IMR-90 (cell line): ENCODE measurements around the gene CCDC88C. TPM values are rescaled to one million over a fixed set of nuclear protein-coding genes. Genes with fewer than 3 reads are reported as not detected.

Source experiments
- ATAC-seq: fragments of 200-7000 bp; cut with Tn5 transposase; 2 replicates; pipeline ENCODE4 v1.9.1; 2020; ENCODE audit warnings: low read depth, mild to moderate bottlenecking, moderate library complexity
- BruUV-seq: library from RNA; stranded (reverse); fragments of 400-500 nt; replicated peaks from 2 replicates; lab custom pipeline; 2021; lab: Mats Ljungman, UMichigan
- CTCF ChIA-PET: fragments of 300-600 bp; formaldehyde crosslinking; extraction: SDS; loops from one replicate; lab custom pipeline; 2021; ENCODE audit warnings: antibody characterized with exemption; lab: Yijun Ruan, JAX
- POLR2A ChIA-PET: fragments of 300-600 bp; sonication (Branson Sonifier 250); formaldehyde crosslinking; loops from one replicate; lab custom pipeline; 2022; ENCODE audit warnings: antibody characterized with exemption; ENCODE audit not compliant: unreplicated experiment; lab: Charles Lee
- DNase-seq: peaks from one replicate; pipeline ENCODE4 v3.0.0; 2013
- H2AFZ ChIP-seq: replicated peaks from 2 replicates; pipeline ENCODE3; 2013; ENCODE audit warnings: low read length, mild to moderate bottlenecking; ENCODE audit not compliant: poor library complexity
- H2AK5ac ChIP-seq: 2 replicates; pipeline ENCODE4 v1.6.1; 2013; ENCODE audit warnings: low read depth, low read length, inconsistent platforms
- H2AK9ac ChIP-seq: replicated peaks from 2 replicates; pipeline ENCODE3; 2013; ENCODE audit warnings: mild to moderate bottlenecking, low read depth, low read length, moderate library complexity; ENCODE audit not compliant: poor library complexity
- H2BK120ac ChIP-seq: 2 replicates; pipeline ENCODE4 v1.6.1; 2013; ENCODE audit warnings: low read depth, low read length, inconsistent platforms
- H2BK15ac ChIP-seq: 3 replicates; pipeline ENCODE4 v1.6.1; 2013; ENCODE audit warnings: low read depth, low read length, inconsistent platforms
- H2BK20ac ChIP-seq: 2 replicates; pipeline ENCODE4 v1.6.1; 2013; ENCODE audit warnings: low read depth, mild to moderate bottlenecking, inconsistent platforms, low read length, moderate library complexity
- H2BK5ac ChIP-seq: 2 replicates; pipeline ENCODE4 v1.6.1; 2013; ENCODE audit warnings: mild to moderate bottlenecking, low read depth, low read length, inconsistent platforms; ENCODE audit not compliant: poor library complexity, severe bottlenecking
- H3K14ac ChIP-seq: replicated peaks from 2 replicates; pipeline ENCODE4 v1.6.1; 2013; ENCODE audit warnings: low read depth, low read length, inconsistent platforms
- H3K18ac ChIP-seq: 2 replicates; pipeline ENCODE4 v1.6.1; 2013; ENCODE audit warnings: low read depth, low read length, control low read depth
- H3K23ac ChIP-seq: 2 replicates; pipeline ENCODE4 v1.6.1; 2013; ENCODE audit warnings: low read depth, low read length, inconsistent platforms
- H3K27ac ChIP-seq: 2 replicates; pipeline ENCODE4 v1.5.1; 2013; ENCODE audit warnings: mild to moderate bottlenecking, control low read depth, low read length; ENCODE audit not compliant: insufficient read depth
- H3K27me3 ChIP-seq: 2 replicates; pipeline ENCODE4 v1.6.1; 2013; ENCODE audit warnings: low read length; ENCODE audit not compliant: control insufficient read depth, insufficient read depth
- H3K36me3 ChIP-seq: 2 replicates; pipeline ENCODE4 v1.6.1; 2013; ENCODE audit warnings: low read length, mixed read lengths; ENCODE audit not compliant: control insufficient read depth, insufficient read depth
- H3K4ac ChIP-seq: 2 replicates; pipeline ENCODE4 v1.6.1; 2013; ENCODE audit warnings: low read depth, low read length, inconsistent platforms
- H3K4me1 ChIP-seq: 2 replicates; pipeline ENCODE4 v1.6.1; 2013; ENCODE audit warnings: low read length, mixed read lengths; ENCODE audit not compliant: control insufficient read depth, insufficient read depth
- H3K4me2 ChIP-seq: 2 replicates; pipeline ENCODE4 v1.6.1; 2013; ENCODE audit warnings: low read depth, mild to moderate bottlenecking, control low read depth, low read length, moderate library complexity
- H3K4me3 ChIP-seq: 2 replicates; pipeline ENCODE4 v1.5.1; 2013; ENCODE audit warnings: low read depth, mild to moderate bottlenecking, control low read depth, low read length, moderate library complexity; ENCODE audit not compliant: insufficient read depth
- H3K56ac ChIP-seq: 2 replicates; pipeline ENCODE4 v1.6.1; 2013; ENCODE audit warnings: low read length, inconsistent platforms; ENCODE audit not compliant: insufficient read depth; ENCODE audit errors: extremely low read depth
- H3K79me1 ChIP-seq, 2 experiments: 2 replicates each; pipeline ENCODE4 v1.6.1; 2013; ENCODE audit warnings: low read length in 2 of 2, inconsistent platforms in 1 of 2, low read depth in 1 of 2
- H3K9ac ChIP-seq: 2 replicates; pipeline ENCODE4 v1.6.1; 2013; ENCODE audit warnings: low read depth, low read length, control low read depth
- H3K9me1 ChIP-seq: 2 replicates; pipeline ENCODE4 v1.6.1; 2013; ENCODE audit warnings: low read length, inconsistent platforms; ENCODE audit not compliant: insufficient read depth
- H3K9me3 ChIP-seq: 2 replicates; pipeline ENCODE4 v1.6.1; 2013; ENCODE audit warnings: low read length; ENCODE audit not compliant: control insufficient read depth, insufficient read depth
- H4K20me1 ChIP-seq: 2 replicates; pipeline ENCODE4 v1.6.1; 2013; ENCODE audit warnings: low read length, inconsistent platforms; ENCODE audit not compliant: insufficient read depth
- H4K5ac ChIP-seq: 2 replicates; pipeline ENCODE4 v1.6.1; 2013; ENCODE audit warnings: mild to moderate bottlenecking, low read depth, low read length, control low read depth
- H4K8ac ChIP-seq, 2 experiments: 2 replicates each; pipeline ENCODE4 v1.6.1; 2013; ENCODE audit warnings: low read depth in 2 of 2, low read length in 2 of 2, control low read depth in 1 of 2, inconsistent platforms in 1 of 2
- H4K91ac ChIP-seq: 2 replicates; pipeline ENCODE4 v1.6.1; 2013; ENCODE audit warnings: low read depth, low read length, inconsistent platforms; ENCODE audit not compliant: insufficient read depth
- CEBPB ChIP-seq: IDR thresholded peaks from 2 replicates; pipeline ENCODE4 v1.6.1; 2012; ENCODE audit warnings: low read depth, low read length, improper control_type of control experiment
- CHD1 ChIP-seq: IDR thresholded peaks from 2 replicates; pipeline ENCODE4 v1.6.1; 2012; ENCODE audit warnings: low read depth, low read length, improper control_type of control experiment
- CTCF ChIP-seq: conservative IDR thresholded peaks from 2 replicates; pipeline ENCODE4 v1.5.1; 2012; ENCODE audit warnings: mild to moderate bottlenecking, low read depth, low read length, improper control_type of control experiment
- ELK1 ChIP-seq: fragments of 150-350 bp; IDR thresholded peaks from 2 replicates; pipeline ENCODE4 v1.6.1; 2016; ENCODE audit warnings: low read depth, mild to moderate bottlenecking, low read length, moderate library complexity, borderline replicate concordance
- FOS ChIP-seq: fragments of 150-350 bp; IDR thresholded peaks from 2 replicates; pipeline ENCODE4 v1.6.1; 2016; ENCODE audit warnings: low read depth, low read length
- MAFK ChIP-seq: IDR thresholded peaks from 2 replicates; pipeline ENCODE4 v1.6.1; 2012; ENCODE audit warnings: low read depth, low read length, improper control_type of control experiment
- MAZ ChIP-seq: IDR thresholded peaks from 2 replicates; pipeline ENCODE4 v1.6.1; 2012; ENCODE audit warnings: low read depth, mild to moderate bottlenecking, low read length, improper control_type of control experiment, moderate library complexity, borderline replicate concordance
- MXI1 ChIP-seq: IDR thresholded peaks from 2 replicates; pipeline ENCODE4 v1.6.1; 2012; ENCODE audit warnings: low read depth, mild to moderate bottlenecking, low read length, moderate library complexity, borderline replicate concordance
- NFE2L2 ChIP-seq: fragments of 150-350 bp; IDR thresholded peaks from 2 replicates; pipeline ENCODE4 v1.6.1; 2016; ENCODE audit warnings: low read depth, mild to moderate bottlenecking, low read length
- POLR2A ChIP-seq: IDR thresholded peaks from 2 replicates; pipeline ENCODE4 v1.6.1; 2012; ENCODE audit warnings: mild to moderate bottlenecking, low read depth, low read length
- RAD21 ChIP-seq: IDR thresholded peaks from 2 replicates; pipeline ENCODE4 v1.6.1; 2012; ENCODE audit warnings: low read length, improper control_type of control experiment
- RCOR1 ChIP-seq: IDR thresholded peaks from 2 replicates; pipeline ENCODE4 v1.6.1; 2012; ENCODE audit warnings: mild to moderate bottlenecking, low read length, improper control_type of control experiment; ENCODE audit not compliant: insufficient replicate concordance
- SMC3 ChIP-seq: fragments of 150-350 bp; IDR thresholded peaks from 2 replicates; pipeline ENCODE4 v1.6.1; 2016; ENCODE audit warnings: low read depth, mild to moderate bottlenecking, antibody characterized with exemption, low read length, moderate library complexity
- USF2 ChIP-seq: fragments of 150-350 bp; IDR thresholded peaks from 2 replicates; pipeline ENCODE4 v1.6.1; 2017; ENCODE audit warnings: mild to moderate bottlenecking, antibody characterized with exemption, low read length, low read depth
- WGBS, 2 experiments: methylation state at CpG; one replicate each; pipeline versions ENCODE4 v1.1.5 to v1.1.7; 2013; ENCODE audit warnings: missing lambda C conversion rate in 2 of 2; ENCODE audit not compliant: insufficient read length in 1 of 2; ENCODE audit errors: extremely low coverage in 2 of 2; 5-methylcytosine and 5-hydroxymethylcytosine counted together
- dilution Hi-C: fragments of 300-500 bp; cut with HindIII; formaldehyde crosslinking; loops from one replicate; pipeline ENCODE4 v1.14.3; 2018; ENCODE audit warnings: low sequenced_read_pairs; ENCODE audit not compliant: unreplicated experiment
- in situ Hi-C: fragments of 300-500 bp; cut with MboI; formaldehyde crosslinking; loops from 3 replicates; pipeline ENCODE4 v1.14.3; 2019; ENCODE audit warnings: low sequenced_read_pairs, inconsistent platforms, mixed read lengths
- intact Hi-C: fragments of 100-400 bp; cut with micrococcal nuclease; formaldehyde crosslinking; loops from 2 replicates; pipeline ENCODE4 v1.10.0; 2022
- polyA plus RNA-seq, 3 experiments: library from polyadenylated mRNA; depleted of rRNA; stranded (reverse); fragments of >200 nt; gene quantifications; 2 replicates each; pipeline ENCODE4 v1.2.3, GENCODE V29; 2012; ENCODE audit warnings: low replicate concordance in 1 of 3
- total RNA-seq: library from RNA; depleted of rRNA; stranded (reverse); fragments of >200 nt; gene quantifications from 2 replicates; pipeline ENCODE4 v1.2.3, GENCODE V29; 2012

CCDC88C gene
- total and polyA plus RNA-seq, 2 of the 4 experiments (the other 2 are of a cell fraction) = 0.17 to 0.18 TPM

GRCh38 chr14:91341334-91341733 is 76.3 kb downstream of the CCDC88C start:
- H2BK5ac ChIP-seq = no peak overlapping the region
- no peaks in the 10 kb centered on the region for H4K20me1 ChIP-seq
- no peak overlapping the region for H3K4me3 ChIP-seq
- no peak overlapping the region for H3K18ac ChIP-seq
- intact Hi-C loops = loop anchor here (5.0 kb wide), 1 partner anchor 546 kb away; no protein-coding TSS in a partner anchor
- DNase-seq (no peak), ATAC-seq (no peak)
- in situ Hi-C loops = no loop called here
- ChIA-PET POLR2A (no interaction called here), CTCF (interaction anchor here (1.0 to 1.1 kb wide), 2 partner anchors 17 to 18 kb away, joined by 3 read pairs; no protein-coding TSS in a partner anchor)
- no CpG with 5 or more reads among the region's 2 CpGs for WGBS, 2 experiments
- no peaks in the 10 kb centered on the region for H3K9me1 ChIP-seq
- dilution Hi-C loops = no loop called here
- no peak overlapping the region for H3K23ac ChIP-seq
- H3K36me3 ChIP-seq = no peaks in the 10 kb centered on the region
- H3K4me1 ChIP-seq = no peaks in the 10 kb centered on the region
- H3K9ac ChIP-seq = no peak overlapping the region
- TF ChIP-seq RCOR1 (no peak), NFE2L2 (no peak), MAZ (no peak), CEBPB (no peak), USF2 (no peak), RAD21 (no peak), MXI1 (no peak), CHD1 (no peak), POLR2A (no peak), MAFK (no peak), CTCF (no peak), FOS (no peak), ELK1 (no peak), SMC3 (no peak)
- no peak overlapping the region for H3K27ac ChIP-seq
- H2BK20ac ChIP-seq = no peak overlapping the region
- H2AK5ac ChIP-seq = no peak overlapping the region
- no peaks in the 10 kb centered on the region; the same call in 1 of the 2 replicates for H3K27me3 ChIP-seq
- no peak overlapping the region for H4K91ac ChIP-seq
- no peak overlapping the region for H3K4me2 ChIP-seq
- BruUV-seq = no TSS peak
- H3K14ac ChIP-seq = no peak overlapping the region
- no peak overlapping the region for H3K4ac ChIP-seq
- no peak overlapping the region for H2BK15ac ChIP-seq
- no peak overlapping the region for H3K56ac ChIP-seq
- no peak overlapping the region for H2AFZ ChIP-seq
- H4K8ac ChIP-seq = no peak overlapping the region
- no peak overlapping the region for H2BK120ac ChIP-seq
- H3K9me3 ChIP-seq = no peaks in the 10 kb centered on the region
- H3K79me1 ChIP-seq = no peaks in the 10 kb centered on the region
- no peak overlapping the region for H4K5ac ChIP-seq
- no peak overlapping the region for H2AK9ac ChIP-seq
